GM12892 (cell line): ENCODE data around the gene ZNF511.

ENCODE experiments used
- POLR2A ChIP-seq: IDR thresholded peaks from 2 replicates; pipeline ENCODE4 v1.6.1; 2011; ENCODE audit warnings: low read depth, low read length, control low read depth
- POLR2AphosphoS5 ChIP-seq: IDR thresholded peaks from 2 replicates; pipeline ENCODE4 v1.6.1; 2011; ENCODE audit warnings: low read depth, low read length, control low read depth
- TAF1 ChIP-seq: IDR thresholded peaks from 2 replicates; pipeline ENCODE4 v1.6.1; 2011; ENCODE audit warnings: low read depth, mild to moderate bottlenecking, control low read depth, low read length, borderline replicate concordance

DNA sequence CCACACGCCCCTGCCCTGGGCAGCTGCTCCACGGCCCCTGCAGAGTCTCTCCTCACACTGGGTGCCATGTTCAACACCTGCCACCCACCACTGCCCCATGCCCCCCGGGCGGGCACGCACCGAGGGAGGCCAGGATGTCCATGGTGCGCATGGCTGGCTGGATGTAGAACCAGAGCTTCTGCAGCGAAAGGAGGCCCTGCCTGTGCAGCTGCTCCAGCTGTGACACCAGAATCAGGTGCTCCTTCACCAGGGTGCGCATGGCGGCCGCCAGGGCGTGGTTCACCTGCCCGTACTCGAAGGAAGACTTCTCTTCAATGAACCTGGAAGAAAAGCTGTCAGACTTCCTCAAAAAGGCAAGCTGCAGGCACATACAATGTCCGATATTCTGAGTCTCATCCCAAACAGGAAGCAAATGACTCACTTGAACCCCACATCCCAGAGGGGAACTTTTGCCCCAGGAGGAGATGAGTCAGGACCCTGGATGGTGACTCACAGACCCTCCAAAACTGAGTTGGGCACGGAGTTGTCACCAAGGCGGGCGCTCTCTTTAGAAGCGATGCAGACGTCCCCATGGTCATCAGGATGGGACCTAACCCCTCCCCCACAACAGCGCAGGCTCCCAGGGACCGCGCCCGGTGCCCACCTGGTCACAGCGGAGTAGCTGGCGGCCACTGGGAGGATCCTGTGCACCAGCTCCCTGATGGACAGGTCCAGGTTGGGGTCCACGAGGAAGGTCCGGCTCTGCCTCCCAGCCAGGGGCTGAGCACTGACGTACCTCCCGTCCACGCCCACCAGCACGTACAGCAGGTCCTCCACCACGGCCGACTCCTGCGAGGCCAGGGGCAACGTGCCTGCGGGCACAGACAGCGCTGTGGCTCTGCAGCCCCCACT, 15.6 kb upstream of the ZNF511 start:
- TF ChIP-seq POLR2A (no peak), TAF1 (no peak), POLR2AphosphoS5 (no peak)
